GM18502 (cell line): ENCODE measurements around the gene TAS2R41.

Experiments used
- ATAC-seq: cut with Tn5 transposase; IDR thresholded peaks from one replicate; pipeline ENCODE4 v1.9.1; 2021; ENCODE audit warnings: mild to moderate bottlenecking; ENCODE audit not compliant: unreplicated experiment, poor library complexity

The TAS2R41 gene

GRCh38 chr7:143492043-143492471, 14.4 kb downstream of the TAS2R41 start:
- ATAC-seq, result peak; percentile 62

- peak; percentile 9 for ATAC-seq
Observed at GRCh38 chr7:143492799-143493739, 15.4 kb downstream of the TAS2R41 start.

- ATAC-seq, result peak; percentile 45
Observed at GRCh38 chr7:143493751-143494150, 16.1 kb downstream of the TAS2R41 start.

- no peak for ATAC-seq
Observed at GRCh38 chr7:143494622-143495021, 16.9 kb downstream of the TAS2R41 start.

GRCh38 chr7:143495851-143496250, 18.2 kb downstream of the TAS2R41 start:
- no peak for ATAC-seq

GRCh38 chr7:143496263-143496662, 18.6 kb downstream of the TAS2R41 start:
- ATAC-seq, result no peak

- ATAC-seq, result no peak
Observed at GRCh38 chr7:143497008-143497795, 19.5 kb downstream of the TAS2R41 start.

- no peak for ATAC-seq
Observed at GRCh38 chr7:143499246-143499645, 21.6 kb downstream of the TAS2R41 start.

GRCh38 chr7:143499743-143500348, 22.2 kb downstream of the TAS2R41 start:
- ATAC-seq, result no peak

- ATAC-seq, result no peak
Observed at GRCh38 chr7:143503261-143503660, 25.6 kb downstream of the TAS2R41 start.

GRCh38 chr7:143504215-143504936, 26.7 kb downstream of the TAS2R41 start:
- ATAC-seq, result no peak

GRCh38 chr7:143504937-143505297, 27.2 kb downstream of the TAS2R41 start:
- ATAC-seq, result no peak

GRCh38 chr7:143505838-143506237, 28.2 kb downstream of the TAS2R41 start:
- no peak for ATAC-seq

- ATAC-seq, result no peak
Observed at GRCh38 chr7:143507094-143507518, 29.4 kb downstream of the TAS2R41 start.

- ATAC-seq, result no peak
Observed at GRCh38 chr7:143507534-143508055, 29.9 kb downstream of the TAS2R41 start.

- ATAC-seq, result no peak
Observed at GRCh38 chr7:143510854-143511592, 33.4 kb downstream of the TAS2R41 start.

- no peak for ATAC-seq
Observed at GRCh38 chr7:143511593-143512047, 33.9 kb downstream of the TAS2R41 start.

GRCh38 chr7:143512488-143513340, 35.0 kb downstream of the TAS2R41 start:
- no peak for ATAC-seq
